ENCODE results near the gene GUCA2A. TPM values are rescaled to one million over a fixed set of nuclear protein-coding genes. Genes with fewer than 3 reads are reported as not detected.

The GUCA2A gene
- total RNA-seq, 1 experiment from 2014 or later, result not detected

DNA sequence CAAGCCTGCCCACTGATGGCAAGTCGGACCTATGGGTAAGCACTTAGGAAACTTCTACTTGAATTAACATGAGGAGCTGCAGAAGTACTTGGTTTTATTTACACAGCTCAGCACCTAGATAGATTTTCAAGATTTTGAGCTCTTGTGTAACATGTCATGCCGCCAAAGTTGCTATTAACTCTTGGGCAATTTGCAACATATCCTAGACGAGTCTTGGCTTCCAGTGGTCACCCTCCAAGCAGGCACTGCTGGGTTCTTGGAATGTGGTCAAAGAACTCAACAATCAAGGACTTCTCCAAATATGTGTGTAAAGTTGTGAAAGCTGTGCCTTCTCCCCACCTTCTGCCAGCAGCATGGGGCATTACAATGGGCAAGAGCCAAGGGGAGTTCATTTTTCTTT lies 29.1 kb downstream of the GUCA2A start:
- Mint-ChIP-seq H3K4me3 (no peak overlapping the region), H3K4me1 (no peaks in the 10 kb centered on the region), H3K27ac (no peak overlapping the region; a peak in 1 of 7 replicates), H3K9me3 (no peaks in the 10 kb centered on the region), H3K36me3 (ENCODE audit: insufficient read depth in 1 of 3, low read depth in 3 of 3) (no peaks in the 10 kb centered on the region), H3K27me3 (ENCODE audit: low read depth) (no peaks in the 10 kb centered on the region; the same call in 1 of the 2 replicates)
- no peak overlapping the region for H2BK120ac ChIP-seq (ENCODE audit: low read depth, low read length, poor library complexity, severe bottlenecking)
- H4K5ac ChIP-seq (ENCODE audit: insufficient read length, low read depth, low read length), result no peak overlapping the region
- H2BK12ac ChIP-seq (ENCODE audit: insufficient read length, low read depth, low read length), result no peak overlapping the region
- no peak overlapping the region for H2BK15ac ChIP-seq (ENCODE audit: low read depth, low read length)
- H3K79me2 ChIP-seq (ENCODE audit: insufficient read depth, low read length), result no peaks in the 10 kb centered on the region
- no peaks in the 10 kb centered on the region for H3K4me1 ChIP-seq (ENCODE audit: insufficient read depth, low read length)
- no peak overlapping the region for H4K8ac ChIP-seq (replicated peaks; ENCODE audit: insufficient read length, low read depth, low read length)
- TF ChIP-seq, protein P1, sequence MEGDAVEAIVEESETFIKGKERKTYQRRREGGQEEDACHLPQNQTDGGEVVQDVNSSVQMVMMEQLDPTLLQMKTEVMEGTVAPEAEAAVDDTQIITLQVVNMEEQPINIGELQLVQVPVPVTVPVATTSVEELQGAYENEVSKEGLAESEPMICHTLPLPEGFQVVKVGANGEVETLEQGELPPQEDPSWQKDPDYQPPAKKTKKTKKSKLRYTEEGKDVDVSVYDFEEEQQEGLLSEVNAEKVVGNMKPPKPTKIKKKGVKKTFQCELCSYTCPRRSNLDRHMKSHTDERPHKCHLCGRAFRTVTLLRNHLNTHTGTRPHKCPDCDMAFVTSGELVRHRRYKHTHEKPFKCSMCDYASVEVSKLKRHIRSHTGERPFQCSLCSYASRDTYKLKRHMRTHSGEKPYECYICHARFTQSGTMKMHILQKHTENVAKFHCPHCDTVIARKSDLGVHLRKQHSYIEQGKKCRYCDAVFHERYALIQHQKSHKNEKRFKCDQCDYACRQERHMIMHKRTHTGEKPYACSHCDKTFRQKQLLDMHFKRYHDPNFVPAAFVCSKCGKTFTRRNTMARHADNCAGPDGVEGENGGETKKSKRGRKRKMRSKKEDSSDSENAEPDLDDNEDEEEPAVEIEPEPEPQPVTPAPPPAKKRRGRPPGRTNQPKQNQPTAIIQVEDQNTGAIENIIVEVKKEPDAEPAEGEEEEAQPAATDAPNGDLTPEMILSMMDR (conservative IDR thresholded peaks at IDR 0.05), result no peak
- H2BK5ac ChIP-seq (ENCODE audit: insufficient read length, low read length), result no peak overlapping the region
- H2AK5ac ChIP-seq (ENCODE audit: insufficient read length, low read length), result no peak overlapping the region
- H3T11ph ChIP-seq (ENCODE audit: low read length), result no peak overlapping the region
- H3K27ac ChIP-seq (ENCODE audit: insufficient read length, low read depth, low read length), result no peak overlapping the region
- no peak overlapping the region for H3K18ac ChIP-seq (ENCODE audit: insufficient read length, low read depth, low read length)
- no peak overlapping the region for H2BK20ac ChIP-seq (ENCODE audit: low read depth, low read length, poor library complexity, severe bottlenecking)
- DNase-seq, result no peak
- H3K4ac ChIP-seq (ENCODE audit: low read depth, low read length), result no peak overlapping the region
- no peaks in the 10 kb centered on the region for H3K9me3 ChIP-seq (ENCODE audit: control insufficient read depth, low read depth, low read length)
- H3K23me2 ChIP-seq (ENCODE audit: insufficient read length, low read depth, low read length, poor library complexity, severe bottlenecking), result no peaks in the 10 kb centered on the region
- WGBS (ENCODE audit: extremely low coverage, insufficient read length, low lambda C conversion rate), result no CpG with 5 or more reads among the region's 3 CpGs
- no peaks in the 10 kb centered on the region for H4K20me1 ChIP-seq (ENCODE audit: control insufficient read depth, insufficient read depth, insufficient read length)
- no peaks in the 10 kb centered on the region for H3K27me3 ChIP-seq (ENCODE audit: insufficient read depth, low read length)
- H4K91ac ChIP-seq (ENCODE audit: insufficient read length, low read depth, low read length), result no peak overlapping the region
- no peak overlapping the region for H3K14ac ChIP-seq (ENCODE audit: insufficient read depth, low read length)
- H3K56ac ChIP-seq (ENCODE audit: insufficient read length, low read depth, low read length), result no peak overlapping the region
- H3K9ac ChIP-seq (ENCODE audit: extremely low read depth, insufficient read length, low read length), result no peak overlapping the region
- no peak overlapping the region for H3K4me2 ChIP-seq (ENCODE audit: insufficient read depth, insufficient read length, low read length)
- H3K23ac ChIP-seq (ENCODE audit: insufficient read length, low read depth, low read length), result no peak overlapping the region
- H2AFZ ChIP-seq (ENCODE audit: low read length), result no peak overlapping the region
- no peaks in the 10 kb centered on the region for H3K79me1 ChIP-seq (ENCODE audit: insufficient read depth, low read depth, low read length, poor library complexity, severe bottlenecking)

Measured in H9 (cell line).